Measurements from ENCODE around the gene NUP88. TPM values are rescaled to one million over a fixed set of nuclear protein-coding genes. Genes with fewer than 3 reads are reported as not detected.

NUP88 gene
- polyA plus RNA-seq, 1 donor from 2014 or later = 86.5 TPM

- Histone ChIP-seq H3K4me3 (ENCODE audit: low read length) (no peak overlapping the region), H3K9ac (ENCODE audit: low read length) (no peak overlapping the region), H3K9me2 (ENCODE audit: insufficient read depth, low read length) (no peaks in the 10 kb centered on the region), H3K27ac (ENCODE audit: low read length) (no peak overlapping the region), H3K27me3 (ENCODE audit: insufficient read depth, low read depth, low read length) (no peaks in the 10 kb centered on the region), H3K9me3 (ENCODE audit: low read length) (no peaks in the 10 kb centered on the region), H2AFZ (ENCODE audit: low read depth, low read length) (no peak overlapping the region), H3K36me3 (ENCODE audit: insufficient read depth, low read length) (no peaks in the 10 kb centered on the region), H3K79me2 (replicated peaks; ENCODE audit: insufficient read depth, low read length) (no peaks in the 10 kb centered on the region), H4K20me1 (ENCODE audit: insufficient read depth) (no peaks in the 10 kb centered on the region), H3F3A (ENCODE audit: insufficient read depth, low read length, poor library complexity, severe bottlenecking) (no peaks in the 10 kb centered on the region), H3K4me2 (ENCODE audit: low read length) (no peak overlapping the region)
- TF ChIP-seq MXI1 (conservative IDR thresholded peaks at IDR 0.05; ENCODE audit: poor library complexity, severe bottlenecking) (no peak), TAF1 (IDR thresholded peaks at IDR 0.05; ENCODE audit: low read depth) (no peak), RAD21 (conservative IDR thresholded peaks at IDR 0.05) (no peak), EZH2 (IDR thresholded peaks at IDR 0.05; ENCODE audit: borderline replicate concordance, insufficient read depth, low read length, poor library complexity, severe bottlenecking) (no peak), EP300 (conservative IDR thresholded peaks at IDR 0.05; ENCODE audit: poor library complexity, severe bottlenecking) (no peak), SMC3 (conservative IDR thresholded peaks at IDR 0.05; ENCODE audit: poor library complexity) (no peak), REST (IDR thresholded peaks at IDR 0.05; ENCODE audit: borderline replicate concordance) (no peak), POLR2AphosphoS5 (IDR thresholded peaks at IDR 0.05) (no peak), CTCF (IDR thresholded peaks at IDR 0.05; ENCODE audit: poor library complexity, severe bottlenecking) (no peak)
Observed at GRCh38 chr17:5446786-5447185, 27.3 kb upstream of the NUP88 start.

- Histone ChIP-seq H3K4me2 (ENCODE audit: low read length) (no peak overlapping the region), H3K36me3 (ENCODE audit: insufficient read depth, low read length) (no peaks in the 10 kb centered on the region), H3K27me3 (ENCODE audit: insufficient read depth, low read depth, low read length) (no peaks in the 10 kb centered on the region), H3F3A (ENCODE audit: insufficient read depth, low read length, poor library complexity, severe bottlenecking) (no peaks in the 10 kb centered on the region), H3K27ac (ENCODE audit: low read length) (no peak overlapping the region), H3K9me3 (ENCODE audit: low read length) (no peaks in the 10 kb centered on the region), H3K4me3 (ENCODE audit: low read length) (no peak overlapping the region), H4K20me1 (ENCODE audit: insufficient read depth) (no peaks in the 10 kb centered on the region), H3K9ac (ENCODE audit: low read length) (no peak overlapping the region), H3K79me2 (replicated peaks; ENCODE audit: insufficient read depth, low read length) (no peaks in the 10 kb centered on the region), H3K9me2 (ENCODE audit: insufficient read depth, low read length) (no peaks in the 10 kb centered on the region), H2AFZ (ENCODE audit: low read depth, low read length) (no peak overlapping the region)
- no peak for TF ChIP-seq REST (IDR thresholded peaks at IDR 0.05; ENCODE audit: borderline replicate concordance)
Observed at GRCh38 chr17:5444209-5444608, 24.7 kb upstream of the NUP88 start.
